Chondrocyte (in vitro differentiated cells): ENCODE measurements around the gene SARS2. TPM values are rescaled to one million over a fixed set of nuclear protein-coding genes. Genes with fewer than 3 reads are reported as not detected.

Experiments
- DNase-seq: peaks from one replicate; pipeline ENCODE4 v3.0.0; 2021; ENCODE audit warnings: mixed read lengths, low spot score
- H3K27ac Mint-ChIP-seq: one replicate; pipeline ENCODE4 v1.8.0; 2021; ENCODE audit warnings: mild to moderate bottlenecking, moderate library complexity, mixed read lengths; ENCODE audit not compliant: unreplicated experiment
- H3K27me3 Mint-ChIP-seq: 2 replicates; pipeline ENCODE4 v1.8.0; 2021; ENCODE audit warnings: low read depth, mixed read lengths
- H3K36me3 Mint-ChIP-seq: 2 replicates; pipeline ENCODE4 v1.8.0; 2021; ENCODE audit warnings: low read depth, mixed read lengths
- H3K4me1 Mint-ChIP-seq: 2 replicates; pipeline ENCODE4 v1.8.0; 2021; ENCODE audit warnings: low read depth, mild to moderate bottlenecking, mixed read lengths
- H3K4me3 Mint-ChIP-seq: one replicate; pipeline ENCODE4 v1.8.0; 2021; ENCODE audit warnings: mild to moderate bottlenecking, moderate library complexity, mixed read lengths; ENCODE audit not compliant: unreplicated experiment
- H3K9me3 Mint-ChIP-seq: 2 replicates; pipeline ENCODE4 v1.8.0; 2021; ENCODE audit warnings: low read depth, mixed read lengths
- CTCF ChIP-seq: fragments of 200-600 bp; sonication (generic); IDR thresholded peaks from 2 replicates; pipeline ENCODE4 v1.5.0; 2021; ENCODE audit warnings: antibody characterized with exemption, mild to moderate bottlenecking, moderate library complexity
- total RNA-seq: library from RNA; stranded (reverse); gene quantifications from 3 replicates; pipeline ENCODE4 v1.2.1, GENCODE V29; 2021

The SARS2 gene
- total RNA-seq, 1 donor from 2014 or later, result 15.6 TPM

- H3K9me3 Mint-ChIP-seq, result no peaks in the 10 kb centered on the region
- TF ChIP-seq CTCF, result no peak
- no peak overlapping the region for H3K27ac Mint-ChIP-seq
- H3K27me3 Mint-ChIP-seq, result no peaks in the 10 kb centered on the region
- H3K36me3 Mint-ChIP-seq, result peaks cover 7% of the 10 kb centered on the region
- peaks cover 26% of the 10 kb centered on the region for H3K4me1 Mint-ChIP-seq
- DNase-seq, result no peak
- H3K4me3 Mint-ChIP-seq, result no peak overlapping the region
Observed at GRCh38 chr19:38901683-38902082, 28.9 kb downstream of the SARS2 start.

- TF ChIP-seq CTCF, result no peak
- Mint-ChIP-seq H3K27ac (peak overlapping the region; percentile 95), H3K36me3 (peaks cover 7% of the 10 kb centered on the region), H3K27me3 (no peaks in the 10 kb centered on the region), H3K9me3 (no peaks in the 10 kb centered on the region), H3K4me1 (peaks cover 26% of the 10 kb centered on the region), H3K4me3 (peak overlapping the region; percentile 96)
- no peak for DNase-seq
Observed at GRCh38 chr19:38900743-38901190, 29.8 kb downstream of the SARS2 start.

DNA sequence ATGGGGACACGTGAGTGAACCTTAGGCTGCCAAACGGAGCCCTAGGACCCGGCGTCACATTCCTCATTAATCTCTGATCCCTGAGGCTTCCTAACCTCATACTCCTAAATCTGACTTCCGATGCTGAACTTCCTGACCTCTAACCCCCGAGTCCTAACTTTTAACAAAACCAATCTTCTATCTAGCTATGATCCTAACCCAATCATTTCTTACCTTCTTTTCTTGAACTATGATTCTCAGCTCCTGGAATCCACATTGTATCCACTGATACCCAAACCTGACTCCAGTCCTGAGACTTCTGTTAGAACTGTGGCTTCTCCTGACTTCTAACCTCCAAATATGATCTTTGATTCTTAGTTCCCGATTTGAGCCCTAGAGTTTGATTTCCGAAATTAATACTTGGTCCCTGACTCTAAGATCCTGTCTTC is 30.3 kb downstream of the SARS2 start:
- H3K9me3 Mint-ChIP-seq, result no peaks in the 10 kb centered on the region
- H3K27me3 Mint-ChIP-seq, result no peaks in the 10 kb centered on the region
- peaks cover 26% of the 10 kb centered on the region for H3K4me1 Mint-ChIP-seq
- peak overlapping the region; percentile 96 for H3K4me3 Mint-ChIP-seq
- no peak for TF ChIP-seq CTCF
- peak overlapping the region; percentile 95 for H3K27ac Mint-ChIP-seq
- peaks cover 5% of the 10 kb centered on the region for H3K36me3 Mint-ChIP-seq
- DNase-seq, result no peak

DNA sequence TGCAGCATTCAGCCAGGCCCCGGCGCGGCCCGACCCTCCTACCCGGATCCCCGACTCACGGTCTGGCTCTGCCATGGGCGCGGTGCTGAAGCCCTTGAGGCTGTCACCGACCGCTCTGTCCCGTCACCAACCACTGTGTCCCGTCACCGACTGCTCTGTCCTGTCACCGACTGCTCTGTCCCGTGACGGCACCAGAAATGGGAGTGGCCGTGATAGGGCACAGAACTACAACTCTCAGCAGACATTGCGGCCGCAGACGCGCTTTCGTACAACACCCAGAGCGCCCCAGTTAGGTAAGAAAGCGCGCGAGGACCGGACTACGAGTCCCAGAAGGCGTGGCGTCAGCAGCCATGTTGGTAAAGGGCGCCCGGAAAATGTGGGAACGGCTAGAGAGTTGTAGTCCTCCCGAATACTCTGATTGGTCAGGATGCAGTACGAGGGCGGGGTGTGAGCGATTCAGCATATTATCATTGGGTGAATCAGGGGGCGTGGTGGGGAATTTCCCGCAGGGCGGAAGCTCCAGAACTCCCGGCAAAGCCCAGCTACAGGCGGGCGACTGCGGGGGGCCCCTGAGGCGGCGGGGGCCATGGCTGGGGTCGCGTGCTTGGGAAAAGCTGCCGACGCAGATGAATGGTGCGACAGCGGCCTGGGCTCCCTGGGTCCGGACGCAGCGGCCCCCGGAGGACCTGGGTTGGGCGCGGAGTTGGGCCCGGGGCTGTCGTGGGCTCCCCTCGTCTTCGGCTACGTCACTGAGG is 30.9 kb downstream of the SARS2 start, which contains the start of the genes NFKBIB and SIRT2:
NFKBIB (plus strand) TSS at position 523 of the 755 bp plus-strand sequence; CDS start at position 587, 64 bp downstream.
SIRT2 (minus strand) TSS at position 172 of the 755 bp plus-strand sequence; CDS start at position 75, 97 bp downstream.
- peak; percentile 100 for DNase-seq
- TF ChIP-seq CTCF, result no peak
- Mint-ChIP-seq H3K4me3 (peak within 1 kb of the TSS; percentile 96), H3K9me3 (no peaks in the 10 kb centered on the region), H3K27me3 (no peaks in the 10 kb centered on the region), H3K27ac (peak within 1 kb of the TSS; percentile 98), H3K36me3 (peaks cover 5% of the 10 kb centered on the region), H3K4me1 (peaks cover 26% of the 10 kb centered on the region)

- no peak for TF ChIP-seq CTCF
- Mint-ChIP-seq H3K4me1 (peaks cover 26% of the 10 kb centered on the region), H3K9me3 (no peaks in the 10 kb centered on the region), H3K4me3 (peak overlapping the region; percentile 96), H3K27me3 (no peaks in the 10 kb centered on the region), H3K36me3 (no peaks in the 10 kb centered on the region), H3K27ac (peak overlapping the region; percentile 98)
- DNase-seq, result no peak
Observed at GRCh38 chr19:38898788-38899446, 31.6 kb downstream of the SARS2 start.
